Effector CD8-positive, alpha-beta T cell (primary cell): ENCODE results near the gene PRSS37.
"Not testable (repeated sequence)": the region's sequence is repeated elsewhere in the genome, so short reads cannot be mapped to it uniquely, and the experiment has no call there.

ENCODE experiments used
- DNase-seq: peaks from one replicate; lab custom pipeline; 2025; lab: John Stamatoyannopoulos, UW
- total RNA-seq, 4 experiments: gene quantifications; one replicate each; lab custom pipeline; 2026; lab: John Stamatoyannopoulos, UW

The PRSS37 gene, protein sequence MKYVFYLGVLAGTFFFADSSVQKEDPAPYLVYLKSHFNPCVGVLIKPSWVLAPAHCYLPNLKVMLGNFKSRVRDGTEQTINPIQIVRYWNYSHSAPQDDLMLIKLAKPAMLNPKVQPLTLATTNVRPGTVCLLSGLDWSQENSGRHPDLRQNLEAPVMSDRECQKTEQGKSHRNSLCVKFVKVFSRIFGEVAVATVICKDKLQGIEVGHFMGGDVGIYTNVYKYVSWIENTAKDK
- 0 reads per million in 4 experiments for total RNA-seq

DNA sequence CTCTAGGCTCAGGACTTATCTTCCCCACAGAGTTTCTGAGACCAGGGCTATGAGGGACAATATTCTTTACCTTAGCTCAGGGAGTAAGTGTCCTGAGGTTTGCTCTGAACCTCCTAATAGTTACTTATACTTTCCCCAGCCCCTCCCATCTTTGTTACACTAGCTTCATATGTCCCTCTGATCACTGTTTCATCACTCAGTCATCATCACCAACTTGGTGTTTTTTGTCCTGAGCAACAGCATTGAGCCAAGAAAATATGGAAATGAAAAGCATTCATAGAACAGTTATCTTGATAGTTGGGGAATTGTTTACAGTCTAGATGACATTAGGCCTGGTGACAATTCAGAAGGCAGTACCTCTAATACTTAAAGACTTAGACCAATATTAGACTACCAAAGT lies at the start of gene PRSS37:
Gene PRSS37, minus strand, starts transcription at position 101 of the 400 bp plus-strand sequence. CDS start 436 bp downstream, outside the sequence.
- no peak for DNase-seq

DNA sequence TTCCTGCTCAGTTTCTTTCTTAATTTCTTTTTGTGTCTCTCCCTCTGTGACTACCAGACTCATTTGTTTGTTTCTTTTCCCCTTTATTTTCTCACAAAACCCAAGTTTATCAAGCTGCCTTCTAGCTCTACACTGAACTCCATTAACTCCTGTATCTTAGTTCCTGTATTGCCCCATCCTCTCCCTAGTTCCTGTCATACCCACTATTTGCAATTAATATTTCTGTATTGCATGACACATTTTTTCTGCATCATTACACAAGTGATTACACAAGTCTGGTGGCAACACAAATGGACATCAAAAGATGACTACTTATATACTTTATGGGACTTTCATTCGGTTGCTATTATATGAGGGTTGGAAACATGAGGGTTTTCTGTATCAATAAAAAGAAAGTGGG lies 48.0 kb upstream of the PRSS37 start:
- no peak for DNase-seq

DNA sequence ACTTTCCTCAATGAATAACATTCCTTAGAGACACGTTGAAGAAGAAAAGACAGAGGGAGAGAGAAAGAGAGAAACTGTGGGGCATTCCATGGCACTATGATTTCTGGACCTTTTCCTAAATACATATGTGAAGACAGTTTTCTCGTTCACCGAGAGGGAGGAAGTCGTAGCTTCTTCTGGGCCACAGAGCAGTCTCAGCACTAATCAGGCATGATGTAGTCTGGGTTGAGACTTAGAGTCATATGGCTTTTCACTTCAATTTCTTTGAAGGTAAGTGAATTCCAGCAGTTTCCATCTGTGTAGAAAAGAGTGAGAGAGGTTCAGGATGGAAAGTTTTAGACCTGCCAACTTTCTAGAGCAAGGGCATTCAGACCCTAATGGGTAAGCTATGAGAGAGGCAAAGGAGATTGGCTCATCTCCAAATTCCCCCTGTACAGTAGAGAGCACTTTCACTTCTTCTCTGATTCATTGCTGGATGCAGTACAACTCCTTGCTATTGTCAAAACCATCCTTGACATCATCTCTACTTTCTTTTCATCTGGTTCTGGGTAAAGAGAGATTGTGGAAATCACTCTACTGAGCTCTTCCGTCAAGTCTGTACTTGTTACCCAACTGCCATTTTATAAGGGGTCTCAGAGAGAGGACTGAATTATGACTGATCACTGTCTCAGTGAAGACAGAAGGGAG lies 43.4 kb upstream of the PRSS37 start:
- DNase-seq, result no peak

DNA sequence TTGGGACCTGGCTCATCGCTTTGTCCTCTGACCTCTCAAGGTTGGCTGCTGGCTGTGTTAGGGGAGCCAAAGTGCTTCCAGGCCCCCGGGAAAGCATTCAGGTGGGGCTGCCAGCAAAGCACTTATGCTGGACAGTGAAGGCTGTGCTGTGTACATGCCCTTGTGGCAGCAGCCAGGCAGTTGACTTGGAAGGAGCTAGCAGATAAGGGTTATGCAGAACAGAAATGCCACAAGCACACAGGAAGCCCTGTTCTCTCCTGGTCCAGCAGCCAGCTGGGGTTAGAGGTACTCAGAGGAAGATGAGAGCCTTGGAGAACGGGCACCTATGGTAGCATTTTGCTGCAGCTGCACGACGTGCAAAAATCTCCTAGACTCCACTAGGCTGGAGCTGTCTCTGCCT lies 39.7 kb upstream of the PRSS37 start:
- DNase-seq, result no peak

DNA sequence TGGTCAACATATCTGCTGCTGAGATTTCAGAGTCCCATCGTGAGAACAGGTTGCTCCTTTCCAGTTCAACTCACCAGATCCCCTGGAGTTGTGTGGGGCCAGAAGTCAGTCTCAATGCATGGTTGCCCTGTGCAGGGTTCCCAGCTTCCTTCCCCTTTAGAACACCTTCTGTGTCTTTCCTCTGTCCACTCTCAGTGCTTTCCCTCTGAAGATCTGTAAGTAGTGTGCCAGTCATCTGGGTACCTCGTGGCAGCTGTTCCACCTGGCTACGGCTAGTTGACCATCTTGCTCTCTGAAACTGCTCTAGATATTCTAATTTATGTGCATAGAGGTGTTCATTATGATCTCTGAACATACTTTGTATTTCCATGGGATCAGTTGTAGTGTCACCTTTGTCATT lies 36.1 kb upstream of the PRSS37 start:
- DNase-seq, result no peak

DNA sequence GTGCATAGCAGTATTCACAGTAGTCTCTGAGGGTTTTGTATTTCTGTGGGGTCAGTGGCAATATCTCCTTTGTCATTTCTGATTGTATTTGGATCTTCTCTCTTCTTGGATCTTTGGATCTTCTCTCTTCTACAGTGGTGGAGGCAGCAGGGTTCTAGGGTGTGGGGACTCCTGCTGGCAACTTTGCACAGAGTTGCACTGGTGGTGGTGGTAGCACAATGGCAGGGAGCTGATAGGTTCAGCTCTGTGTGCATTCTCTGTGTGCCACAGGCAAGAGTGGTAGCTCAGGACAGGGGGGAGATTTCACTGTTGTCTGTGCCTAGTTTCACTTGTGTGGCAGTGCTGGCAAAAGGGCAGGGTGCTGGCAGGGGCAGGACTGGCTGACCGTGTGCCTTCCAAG lies 35.1 kb upstream of the PRSS37 start:
- DNase-seq, result no peak

DNA sequence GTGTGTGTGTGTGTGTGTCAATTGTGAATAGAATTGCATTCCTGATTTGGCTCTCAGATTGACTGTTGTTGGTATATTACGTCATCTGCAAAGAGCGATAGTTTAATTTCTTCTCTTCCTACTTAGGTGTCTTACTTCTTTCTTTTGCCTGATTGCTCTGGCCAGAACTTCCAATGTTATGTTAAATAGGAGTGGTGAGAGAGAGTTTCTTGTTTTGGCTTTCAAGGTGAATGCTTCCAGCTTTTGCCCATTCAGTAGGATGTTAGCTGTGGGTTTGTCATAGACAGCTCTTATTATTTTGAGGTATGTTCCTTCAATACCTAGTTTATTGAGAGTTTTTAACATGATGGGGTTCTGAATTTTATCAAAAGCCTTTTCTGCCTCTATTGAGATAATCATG lies 34.2 kb upstream of the PRSS37 start:
- no peak for DNase-seq

DNA sequence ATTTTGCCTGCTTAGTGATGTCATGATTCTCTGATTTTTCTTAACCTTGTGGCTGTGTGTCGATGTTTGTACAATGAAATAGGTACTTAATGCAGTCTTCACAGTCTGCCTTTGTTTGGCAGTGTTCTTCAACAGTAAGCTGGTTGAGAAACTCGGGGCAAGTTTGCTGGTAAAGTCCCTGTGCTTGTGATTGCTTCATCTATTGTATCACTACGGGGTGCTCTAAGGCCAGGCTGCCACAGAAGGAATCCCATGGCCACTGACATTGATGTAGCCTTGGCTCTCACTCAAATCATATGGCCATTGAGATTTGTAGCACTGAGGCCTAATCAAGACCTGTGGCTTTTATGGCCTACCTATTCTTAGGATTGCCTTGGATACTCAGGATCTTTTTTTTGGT lies 33.5 kb upstream of the PRSS37 start:
- no peak for DNase-seq

DNA sequence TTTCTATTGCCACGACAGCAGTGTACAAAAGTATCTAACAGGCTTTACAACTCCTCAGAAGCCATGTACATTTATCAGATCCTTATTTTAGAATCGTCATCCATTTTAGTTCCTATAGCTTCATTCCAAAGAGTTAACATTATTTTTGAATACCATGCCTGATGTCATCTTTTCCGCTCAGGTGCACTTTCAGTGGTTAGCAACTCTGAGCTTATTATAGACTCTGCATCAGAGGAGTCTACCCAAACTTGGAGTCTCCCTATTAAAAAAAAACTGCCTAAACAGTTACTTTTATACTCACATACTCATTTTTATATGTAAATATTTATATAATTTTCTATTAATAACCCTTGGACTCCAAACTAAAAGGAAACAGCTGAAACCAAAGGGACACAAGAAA lies 31.6 kb upstream of the PRSS37 start:
- DNase-seq, result no peak

DNA sequence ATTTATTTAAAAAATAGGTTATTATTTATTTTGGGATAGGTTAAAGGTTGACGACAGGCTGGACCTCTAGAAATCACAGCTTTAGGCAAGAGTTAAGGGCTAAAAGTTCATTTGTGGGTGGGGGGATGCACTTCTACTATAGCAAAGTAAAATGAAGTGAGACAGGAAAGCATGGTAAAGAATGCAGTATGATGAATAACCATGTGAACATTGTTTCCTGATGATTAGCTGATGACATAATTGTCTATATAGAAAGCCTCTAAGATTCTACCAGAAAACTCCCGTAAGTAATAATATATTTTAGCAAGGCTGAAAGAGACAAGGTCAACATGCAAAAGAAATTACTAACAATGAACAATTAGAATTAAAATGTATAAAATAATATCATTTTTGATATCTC lies 25.7 kb upstream of the PRSS37 start:
- no peak for DNase-seq

DNA sequence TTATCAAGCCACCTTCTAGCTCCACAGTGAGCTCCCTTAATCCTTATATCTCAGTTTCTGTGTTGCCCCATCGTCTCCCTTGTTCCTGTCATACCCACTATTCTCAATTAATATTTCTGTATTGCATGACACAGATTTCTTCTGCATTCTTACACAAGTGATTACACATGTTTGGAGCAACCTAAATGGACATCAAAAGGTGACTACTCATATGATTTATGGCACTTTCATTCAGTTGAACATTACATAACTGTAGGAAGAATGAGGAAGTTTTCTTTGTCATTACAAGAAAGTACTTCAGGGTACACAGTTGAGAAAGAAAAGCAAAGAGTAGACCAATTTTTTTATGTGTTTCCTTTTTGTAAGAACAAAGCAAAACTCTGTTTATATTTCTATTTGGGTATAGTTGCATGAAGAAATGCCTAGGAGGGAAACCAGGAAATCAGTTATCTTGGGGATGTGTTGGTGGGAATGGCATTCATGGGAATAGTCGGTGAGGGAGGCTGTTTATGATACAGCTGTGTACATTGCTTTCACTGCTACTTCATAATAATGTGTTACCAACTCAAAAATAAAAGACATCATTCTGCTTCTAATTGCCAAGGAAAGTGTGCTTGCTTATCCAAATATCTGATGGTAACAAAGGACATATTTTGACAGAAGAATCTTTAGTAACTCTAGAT lies 23.6 kb upstream of the PRSS37 start:
- no peak for DNase-seq

DNA sequence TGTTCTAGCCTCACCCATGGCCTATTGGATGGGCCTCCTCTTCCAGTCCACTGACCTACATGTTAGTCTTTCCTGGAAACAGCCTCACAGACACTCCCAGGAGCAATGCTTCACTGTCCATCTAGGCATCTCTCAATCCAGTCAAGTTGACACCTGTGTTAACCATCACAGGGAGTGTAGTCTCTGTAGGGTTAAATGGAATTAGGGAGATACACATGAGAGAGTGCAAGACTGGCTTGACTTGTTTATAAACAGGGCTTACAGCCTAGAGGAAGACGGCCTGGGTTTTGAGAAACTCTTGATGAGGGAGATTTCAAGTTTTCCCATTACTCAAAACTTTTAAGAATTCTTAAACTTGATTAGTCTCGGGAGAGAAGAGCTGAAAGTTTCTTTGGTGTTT lies 18.9 kb upstream of the PRSS37 start:
- no peak for DNase-seq

DNA sequence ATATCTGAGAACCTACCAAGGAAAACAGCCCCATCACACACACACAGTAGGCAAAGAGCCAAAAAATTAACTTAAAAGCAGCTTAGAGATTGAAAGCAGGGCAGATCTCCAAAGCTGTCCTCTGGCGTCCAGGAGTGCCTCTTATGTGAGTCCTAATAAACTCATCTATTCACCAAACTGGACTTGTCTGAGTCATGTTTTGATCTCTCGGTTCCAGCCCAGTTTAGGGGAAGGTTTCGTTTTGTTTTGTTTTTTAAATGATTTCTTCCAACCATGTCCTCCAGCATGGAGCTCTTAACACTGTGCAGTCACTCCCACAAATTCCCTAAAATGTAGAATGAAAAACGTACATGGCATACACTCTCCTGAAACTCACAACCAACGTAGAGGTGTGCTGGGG lies 6.7 kb upstream of the PRSS37 start:
- DNase-seq, result no peak

DNA sequence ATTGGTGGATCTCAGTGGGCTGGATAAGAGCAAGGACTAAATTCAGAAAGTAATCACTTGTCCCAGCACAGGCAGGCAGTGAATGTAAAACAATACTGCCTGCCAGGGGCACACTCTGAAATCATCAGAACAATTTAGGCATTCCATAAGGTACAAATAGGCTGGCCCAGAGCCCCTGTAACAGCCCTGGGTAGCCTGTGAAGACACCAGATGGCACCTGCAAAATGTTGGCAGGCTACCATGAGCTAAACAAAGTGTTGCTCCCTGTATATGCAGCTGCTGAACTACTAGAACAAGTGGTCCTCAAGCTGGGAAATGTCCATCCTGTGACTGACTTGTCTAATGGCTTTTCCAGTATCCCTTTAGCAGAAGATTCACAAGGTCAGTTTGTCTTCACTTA lies 3.0 kb upstream of the PRSS37 start:
- no peak for DNase-seq

DNA sequence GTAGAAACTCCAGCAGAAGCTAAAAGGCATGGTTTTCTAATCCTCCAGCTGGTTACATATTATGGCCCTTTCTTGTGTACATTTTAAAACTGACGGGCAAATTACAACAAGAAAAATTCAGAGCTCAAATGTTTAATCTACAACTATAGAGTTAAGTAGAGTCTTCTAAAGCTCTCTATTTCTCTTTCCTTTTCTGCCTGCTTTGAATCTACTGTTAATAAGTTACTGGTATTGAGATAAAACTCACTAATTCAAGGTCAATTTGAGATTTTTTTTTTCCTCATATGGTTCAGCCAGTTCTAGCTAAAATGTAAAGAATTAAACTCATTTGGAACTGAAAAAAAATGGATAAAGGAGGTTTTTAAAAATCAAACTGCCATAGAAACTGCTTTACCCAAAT lies 1.6 kb upstream of the PRSS37 start:
- no peak for DNase-seq

DNA sequence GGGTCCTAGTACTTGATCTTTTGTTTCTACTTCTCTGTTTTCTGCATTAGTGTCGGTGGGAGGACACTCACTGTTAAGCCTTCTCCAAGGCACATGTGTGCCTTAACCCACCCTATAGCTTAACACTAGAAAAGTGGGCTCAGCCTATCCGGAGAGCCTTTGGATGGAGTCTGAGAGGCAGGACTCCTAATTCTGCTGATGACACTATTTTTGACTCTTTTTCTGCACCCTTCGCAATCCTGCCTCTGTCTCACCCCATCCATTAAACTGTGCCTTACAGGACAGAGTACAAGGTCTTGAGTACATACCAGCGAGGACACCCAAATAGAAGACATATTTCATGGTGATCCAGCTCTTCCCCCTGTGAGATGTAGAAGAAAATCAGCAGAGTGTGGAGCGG lies 577 bp downstream of the PRSS37 start:
- DNase-seq, result no peak

DNA sequence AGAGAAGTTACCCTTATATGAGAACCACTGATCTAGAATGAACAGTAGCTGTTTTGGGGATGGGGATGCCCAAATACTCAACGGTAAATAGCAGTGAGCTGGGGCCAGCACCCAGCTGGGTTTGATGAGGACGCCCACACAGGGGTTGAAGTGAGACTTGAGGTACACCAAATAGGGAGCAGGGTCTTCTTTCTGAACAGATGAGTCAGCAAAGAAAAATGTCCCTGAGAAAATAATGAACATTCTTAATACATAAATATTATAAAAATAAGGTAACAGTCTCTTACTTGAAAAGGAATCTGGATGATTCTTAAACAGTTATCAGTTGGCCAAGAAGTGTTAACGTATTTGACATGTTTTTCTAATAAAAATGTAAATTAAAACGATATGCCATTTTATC lies 2.0 kb downstream of the PRSS37 start:
- DNase-seq, result no peak

DNA sequence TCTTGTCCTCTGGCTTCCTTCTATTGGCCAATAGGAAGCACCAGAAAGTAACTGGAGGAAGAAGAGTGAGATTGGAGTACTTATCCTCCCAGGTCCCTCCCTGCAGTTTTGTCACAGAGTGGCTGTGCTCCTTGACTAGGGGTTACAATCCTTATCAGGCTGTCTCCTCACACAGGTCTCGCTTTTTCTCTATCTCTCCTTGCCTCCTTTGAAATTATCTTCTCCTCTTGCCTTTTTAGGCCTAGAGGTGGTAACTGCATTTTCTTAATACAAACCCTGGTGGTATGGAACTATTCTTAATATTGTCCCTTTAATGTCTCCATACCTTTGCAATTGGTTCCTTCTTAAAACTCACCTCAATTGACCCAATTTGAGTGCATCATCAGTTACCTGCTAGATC lies 2.7 kb downstream of the PRSS37 start:
- no peak for DNase-seq

DNA sequence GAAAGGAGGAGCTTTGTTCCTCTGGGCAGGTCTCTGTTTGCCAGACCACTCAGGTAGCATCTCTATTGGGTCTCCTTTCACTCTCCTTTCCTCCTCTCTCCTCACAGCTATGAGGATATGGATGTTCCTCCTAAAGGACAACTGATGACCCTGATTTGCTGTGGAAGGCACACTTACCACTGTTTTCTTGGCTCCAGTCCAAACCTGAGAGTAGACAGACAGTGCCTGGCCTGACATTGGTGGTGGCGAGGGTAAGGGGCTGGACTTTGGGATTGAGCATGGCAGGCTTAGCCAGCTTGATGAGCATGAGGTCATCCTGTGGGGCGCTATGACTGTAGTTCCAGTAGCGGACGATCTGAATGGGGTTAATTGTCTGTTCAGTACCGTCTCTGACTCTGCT lies 3.6 kb downstream of the PRSS37 start:
- DNase-seq, result no peak

DNA sequence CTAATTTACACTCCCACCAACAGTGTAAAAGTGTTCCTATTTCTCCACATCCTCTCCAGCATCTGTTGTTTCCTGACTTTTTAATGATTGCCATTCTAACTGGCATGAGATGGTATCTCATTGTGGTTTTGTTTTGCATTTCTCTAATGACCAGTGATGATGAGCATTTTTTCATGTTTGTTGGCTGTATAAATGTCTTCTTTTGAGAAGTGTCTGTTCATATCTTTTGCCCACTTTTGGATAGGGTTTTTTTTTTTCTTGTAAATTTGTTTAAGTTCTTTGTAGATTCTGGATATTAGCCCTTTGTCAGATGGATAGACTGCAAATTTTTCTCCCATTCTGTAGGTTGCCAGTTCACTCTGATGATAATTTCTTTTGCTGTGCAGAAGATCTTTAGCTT lies 18.9 kb downstream of the PRSS37 start:
- DNase-seq, result not testable (repeated sequence)

DNA sequence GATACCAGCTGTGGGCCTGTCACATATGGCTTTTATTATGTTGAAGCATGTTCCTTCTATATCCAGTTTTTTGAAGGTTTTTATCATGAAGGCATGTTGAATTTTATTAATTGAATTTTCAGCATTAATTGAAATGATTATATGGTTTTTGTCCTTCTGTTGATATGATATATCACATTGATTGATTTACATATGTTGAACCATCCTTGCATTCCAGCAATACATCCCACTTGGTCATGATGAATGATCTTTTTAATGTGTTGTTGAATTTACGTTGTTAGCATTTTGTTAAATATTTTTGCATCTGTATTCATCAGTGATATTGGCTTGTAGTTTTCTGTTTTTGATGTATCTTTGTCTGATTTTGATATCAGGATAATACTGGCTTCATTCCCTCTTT lies 21.2 kb downstream of the PRSS37 start:
- DNase-seq, result no peak

DNA sequence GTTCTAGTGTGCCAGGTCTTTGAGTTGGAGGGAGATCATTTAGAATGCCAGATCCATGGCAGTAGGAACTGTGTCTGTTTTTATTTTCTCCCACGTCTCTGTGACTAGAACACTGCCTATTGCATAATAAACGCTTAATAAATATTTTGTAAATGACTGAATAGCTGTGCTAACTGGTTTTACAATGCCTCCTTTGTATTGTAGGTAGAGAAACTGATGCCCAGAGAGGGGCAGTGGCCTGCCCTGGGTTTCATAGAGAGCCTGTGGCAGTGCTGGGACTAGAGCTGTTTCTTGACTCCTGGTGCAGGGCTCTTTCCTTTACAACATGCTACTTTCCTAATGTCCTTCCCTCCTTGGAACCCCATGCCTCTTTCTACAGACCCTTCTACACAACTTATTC lies 48.8 kb downstream of the PRSS37 start:
- no peak for DNase-seq

DNA sequence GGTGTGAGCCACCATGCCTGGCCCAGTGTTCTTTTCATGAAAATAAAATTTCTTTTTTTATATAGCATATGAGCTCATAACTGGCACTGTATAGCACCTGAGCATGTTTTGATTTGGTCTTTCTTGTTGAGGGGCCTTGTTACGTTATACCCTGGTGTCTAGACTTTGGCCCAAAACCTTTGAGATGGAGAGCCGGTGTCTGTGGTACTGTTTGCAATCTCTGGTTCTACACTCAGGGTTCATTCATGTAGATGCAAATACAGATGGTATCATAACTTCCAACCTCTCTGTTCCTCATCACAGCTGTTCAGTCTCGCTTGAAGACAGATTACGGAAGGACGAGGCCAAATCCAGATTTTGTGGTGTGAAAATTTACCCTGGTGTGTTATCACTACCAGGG lies 51.4 kb downstream of the PRSS37 start, which contains the start of gene TAS2R5:
Gene TAS2R5, plus strand, starts transcription at position 301 of the 400 bp plus-strand sequence. CDS start 145 bp downstream, outside the sequence.
- DNase-seq, result no peak
